ENCODE data around the gene TMEM120B.
"Not testable (repeated sequence)": the region's sequence is repeated elsewhere in the genome, so short reads cannot be mapped to it uniquely, and the experiment has no call there.

Gene TMEM120B

GRCh38 chr12:121731473-121731872, 18.9 kb downstream of the TMEM120B start:
- H3K4me3 ChIP-seq = no peak overlapping the region
- no peak for DNase-seq (ENCODE audit: low spot score)
- H3K27ac ChIP-seq = no peak overlapping the region
- no peak for TF ChIP-seq CTCF (IDR thresholded peaks at IDR 0.05)

- Histone ChIP-seq H3K27ac (no peak overlapping the region), H3K4me3 (no peak overlapping the region)
- no peak for TF ChIP-seq CTCF (IDR thresholded peaks at IDR 0.05)
- DNase-seq (ENCODE audit: low spot score) = no peak
Observed at GRCh38 chr12:121733849-121734248, 21.3 kb downstream of the TMEM120B start.

- DNase-seq (ENCODE audit: low spot score) = no peak
Observed at GRCh38 chr12:121738340-121738858, 25.8 kb downstream of the TMEM120B start.

GRCh38 chr12:121740847-121741246, 28.3 kb downstream of the TMEM120B start:
- no peak overlapping the region for H3K4me3 ChIP-seq
- no peak overlapping the region for H3K27ac ChIP-seq
- no peak for DNase-seq (ENCODE audit: low spot score)
- TF ChIP-seq CTCF (IDR thresholded peaks at IDR 0.05) = no peak

More at GRCh38 chr12:121738340-121738858, 25.8 kb downstream of the TMEM120B start:
- Histone ChIP-seq H3K27ac (no peak overlapping the region), H3K4me3 (no peak overlapping the region)
- TF ChIP-seq CTCF (IDR thresholded peaks at IDR 0.05) = no peak

GRCh38 chr12:121741743-121742142, 29.2 kb downstream of the TMEM120B start:
- Histone ChIP-seq H3K27ac (peak overlapping the region in 1 of 2 donors; percentile 55), H3K4me3 (no peak overlapping the region)
- no peak for DNase-seq (ENCODE audit: low spot score)
- TF ChIP-seq CTCF (IDR thresholded peaks at IDR 0.05) = no peak

GRCh38 chr12:121745545-121745944, 33.0 kb downstream of the TMEM120B start:
- not testable (repeated sequence) for H3K27ac ChIP-seq; H3K4me3 ChIP-seq; DNase-seq (ENCODE audit: low spot score)

- no peak for DNase-seq (ENCODE audit: low spot score)
- Histone ChIP-seq H3K27ac (peak overlapping the region; percentile 29 to 37), H3K4me3 (no peak overlapping the region)
- no peak for TF ChIP-seq CTCF (IDR thresholded peaks at IDR 0.05)
Observed at GRCh38 chr12:121748218-121748570, 35.6 kb downstream of the TMEM120B start.
